Measurements from ENCODE around the gene DPYSL5.
"Not testable (repeated sequence)": the region's sequence is repeated elsewhere in the genome, so short reads cannot be mapped to it uniquely, and the experiment has no call there.

The DPYSL5 gene

GRCh38 chr2:26914659-26915310 lies 66.9 kb downstream of the DPYSL5 start:
- DNase-seq (ENCODE audit: low read depth) = no peak
- TF ChIP-seq CTCF (conservative IDR thresholded peaks at IDR 0.05; ENCODE audit: control insufficient read depth, insufficient read depth, low read depth, low read length) = no peak
- no peak overlapping the region for H3K4me3 ChIP-seq (ENCODE audit: control insufficient read depth, low read depth, low read length)

GRCh38 chr2:26915316-26915715 lies 67.4 kb downstream of the DPYSL5 start:
- no peak overlapping the region for H3K4me3 ChIP-seq (ENCODE audit: control insufficient read depth, low read depth, low read length)
- DNase-seq (ENCODE audit: low read depth) = no peak
- TF ChIP-seq CTCF (conservative IDR thresholded peaks at IDR 0.05; ENCODE audit: control insufficient read depth, insufficient read depth, low read depth, low read length) = no peak

GRCh38 chr2:26916128-26916692 lies 68.3 kb downstream of the DPYSL5 start:
- no peak overlapping the region for H3K4me3 ChIP-seq (ENCODE audit: control insufficient read depth, low read depth, low read length)
- no peak for TF ChIP-seq CTCF (conservative IDR thresholded peaks at IDR 0.05; ENCODE audit: control insufficient read depth, insufficient read depth, low read depth, low read length)
- DNase-seq (ENCODE audit: low read depth) = no peak

- no peak for DNase-seq (ENCODE audit: low read depth)
- TF ChIP-seq CTCF (conservative IDR thresholded peaks at IDR 0.05; ENCODE audit: control insufficient read depth, insufficient read depth, low read depth, low read length) = no peak
- no peak overlapping the region for H3K4me3 ChIP-seq (ENCODE audit: control insufficient read depth, low read depth, low read length)
These were observed 69.4 kb downstream of the DPYSL5 start for GRCh38 chr2:26917135-26917836.

GRCh38 chr2:26921323-26921722 lies 73.4 kb downstream of the DPYSL5 start:
- no peak overlapping the region for H3K4me3 ChIP-seq (ENCODE audit: control insufficient read depth, low read depth, low read length)
- DNase-seq (ENCODE audit: low read depth) = no peak
- no peak for TF ChIP-seq CTCF (conservative IDR thresholded peaks at IDR 0.05; ENCODE audit: control insufficient read depth, insufficient read depth, low read depth, low read length)

- TF ChIP-seq CTCF (conservative IDR thresholded peaks at IDR 0.05; ENCODE audit: control insufficient read depth, insufficient read depth, low read depth, low read length) = peak; percentile 48
- DNase-seq (ENCODE audit: low read depth) = peak; percentile 38
- H3K4me3 ChIP-seq (ENCODE audit: control insufficient read depth, low read depth, low read length) = no peak overlapping the region
These were observed 74.7 kb downstream of the DPYSL5 start for GRCh38 chr2:26922405-26923188.

- DNase-seq (ENCODE audit: low read depth); H3K4me3 ChIP-seq (ENCODE audit: control insufficient read depth, low read depth, low read length): not testable (repeated sequence)
These were observed 75.2 kb downstream of the DPYSL5 start for GRCh38 chr2:26923189-26923466.
